ENCODE data around the gene PLPPR1. TPM values are rescaled to one million over a fixed set of nuclear protein-coding genes. Genes with fewer than 3 reads are reported as not detected.

PLPPR1 gene
- total and polyA plus RNA-seq, 2 experiments from 2014 or later = 1.3 to 3.7 TPM

DNA sequence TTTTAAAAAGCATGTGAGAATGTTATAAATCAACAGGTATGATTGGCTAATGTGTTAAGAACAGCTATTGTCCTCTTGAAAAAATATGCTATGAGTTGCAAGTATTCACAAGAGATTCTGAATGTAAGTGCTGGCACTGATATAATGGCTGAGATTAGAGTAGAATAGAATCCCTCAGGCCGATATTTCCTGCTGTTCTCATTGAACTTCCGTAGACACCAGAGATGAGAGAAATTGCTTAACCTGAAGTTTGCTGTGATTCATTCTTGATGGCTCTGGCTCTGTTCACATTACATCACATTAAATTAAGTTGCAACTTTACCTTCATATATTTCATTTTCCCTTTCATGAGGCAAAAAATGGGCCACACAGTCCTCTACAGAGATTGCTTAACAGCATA is 241.8 kb downstream of the PLPPR1 start (continued):
- TF ChIP-seq, protein P1, sequence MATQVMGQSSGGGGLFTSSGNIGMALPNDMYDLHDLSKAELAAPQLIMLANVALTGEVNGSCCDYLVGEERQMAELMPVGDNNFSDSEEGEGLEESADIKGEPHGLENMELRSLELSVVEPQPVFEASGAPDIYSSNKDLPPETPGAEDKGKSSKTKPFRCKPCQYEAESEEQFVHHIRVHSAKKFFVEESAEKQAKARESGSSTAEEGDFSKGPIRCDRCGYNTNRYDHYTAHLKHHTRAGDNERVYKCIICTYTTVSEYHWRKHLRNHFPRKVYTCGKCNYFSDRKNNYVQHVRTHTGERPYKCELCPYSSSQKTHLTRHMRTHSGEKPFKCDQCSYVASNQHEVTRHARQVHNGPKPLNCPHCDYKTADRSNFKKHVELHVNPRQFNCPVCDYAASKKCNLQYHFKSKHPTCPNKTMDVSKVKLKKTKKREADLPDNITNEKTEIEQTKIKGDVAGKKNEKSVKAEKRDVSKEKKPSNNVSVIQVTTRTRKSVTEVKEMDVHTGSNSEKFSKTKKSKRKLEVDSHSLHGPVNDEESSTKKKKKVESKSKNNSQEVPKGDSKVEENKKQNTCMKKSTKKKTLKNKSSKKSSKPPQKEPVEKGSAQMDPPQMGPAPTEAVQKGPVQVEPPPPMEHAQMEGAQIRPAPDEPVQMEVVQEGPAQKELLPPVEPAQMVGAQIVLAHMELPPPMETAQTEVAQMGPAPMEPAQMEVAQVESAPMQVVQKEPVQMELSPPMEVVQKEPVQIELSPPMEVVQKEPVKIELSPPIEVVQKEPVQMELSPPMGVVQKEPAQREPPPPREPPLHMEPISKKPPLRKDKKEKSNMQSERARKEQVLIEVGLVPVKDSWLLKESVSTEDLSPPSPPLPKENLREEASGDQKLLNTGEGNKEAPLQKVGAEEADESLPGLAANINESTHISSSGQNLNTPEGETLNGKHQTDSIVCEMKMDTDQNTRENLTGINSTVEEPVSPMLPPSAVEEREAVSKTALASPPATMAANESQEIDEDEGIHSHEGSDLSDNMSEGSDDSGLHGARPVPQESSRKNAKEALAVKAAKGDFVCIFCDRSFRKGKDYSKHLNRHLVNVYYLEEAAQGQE (IDR thresholded peaks at IDR 0.05; ENCODE audit: unreplicated experiment) = no peak
- TF ChIP-seq STAT1 (IDR thresholded peaks at IDR 0.05; ENCODE audit: unreplicated experiment) = no peak

DNA sequence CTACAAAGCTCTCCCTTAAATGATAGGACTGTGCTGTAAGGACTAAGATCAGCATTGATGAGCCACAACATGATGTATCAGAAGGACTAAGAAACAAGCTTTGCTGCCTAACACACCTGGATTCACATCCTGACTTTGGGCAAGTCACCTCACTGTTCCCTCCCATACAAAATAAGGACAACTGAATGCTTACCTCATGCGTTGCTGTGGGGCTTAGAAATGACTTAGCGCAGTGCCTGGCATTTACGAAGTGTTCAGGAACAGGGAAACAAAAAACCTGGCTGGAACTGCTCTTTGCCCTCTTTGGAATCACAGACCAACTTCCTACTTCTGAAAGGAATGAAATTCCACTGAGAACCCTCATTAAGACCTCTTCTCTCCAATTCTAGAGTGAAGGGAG is 242.6 kb downstream of the PLPPR1 start:
- Mint-ChIP-seq H3K36me3 (ENCODE audit: low read depth) (no peaks in the 10 kb centered on the region), H3K4me3 (no peak overlapping the region), H3K27me3 (ENCODE audit: insufficient read depth, low read depth, poor library complexity) (peaks cover 3% of the 10 kb centered on the region), H3K9me3 (no peaks in the 10 kb centered on the region), H3K27ac (no peak overlapping the region), H3K4me1 (peaks cover 23% of the 10 kb centered on the region)
- H3K27ac ChIP-seq (ENCODE audit: low read depth) = no peak overlapping the region
- no peaks in the 10 kb centered on the region for H3K79me2 ChIP-seq (replicated peaks; ENCODE audit: insufficient read depth)
- no peaks in the 10 kb centered on the region for H3K9me2 ChIP-seq (ENCODE audit: insufficient read depth)
- peak overlapping the region; percentile 34 for H3K4me2 ChIP-seq
- peaks cover 34% of the 10 kb centered on the region for H3K4me1 ChIP-seq (ENCODE audit: insufficient read depth)
- H3F3A ChIP-seq (replicated peaks; ENCODE audit: low read depth) = no peaks in the 10 kb centered on the region
- TF ChIP-seq, protein P2, sequence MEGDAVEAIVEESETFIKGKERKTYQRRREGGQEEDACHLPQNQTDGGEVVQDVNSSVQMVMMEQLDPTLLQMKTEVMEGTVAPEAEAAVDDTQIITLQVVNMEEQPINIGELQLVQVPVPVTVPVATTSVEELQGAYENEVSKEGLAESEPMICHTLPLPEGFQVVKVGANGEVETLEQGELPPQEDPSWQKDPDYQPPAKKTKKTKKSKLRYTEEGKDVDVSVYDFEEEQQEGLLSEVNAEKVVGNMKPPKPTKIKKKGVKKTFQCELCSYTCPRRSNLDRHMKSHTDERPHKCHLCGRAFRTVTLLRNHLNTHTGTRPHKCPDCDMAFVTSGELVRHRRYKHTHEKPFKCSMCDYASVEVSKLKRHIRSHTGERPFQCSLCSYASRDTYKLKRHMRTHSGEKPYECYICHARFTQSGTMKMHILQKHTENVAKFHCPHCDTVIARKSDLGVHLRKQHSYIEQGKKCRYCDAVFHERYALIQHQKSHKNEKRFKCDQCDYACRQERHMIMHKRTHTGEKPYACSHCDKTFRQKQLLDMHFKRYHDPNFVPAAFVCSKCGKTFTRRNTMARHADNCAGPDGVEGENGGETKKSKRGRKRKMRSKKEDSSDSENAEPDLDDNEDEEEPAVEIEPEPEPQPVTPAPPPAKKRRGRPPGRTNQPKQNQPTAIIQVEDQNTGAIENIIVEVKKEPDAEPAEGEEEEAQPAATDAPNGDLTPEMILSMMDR (conservative IDR thresholded peaks at IDR 0.05; ENCODE audit: low read depth in 2 of 2) = no peak
- TF ChIP-seq, protein P1 (IDR thresholded peaks at IDR 0.05; ENCODE audit: unreplicated experiment) = no peak
- TF ChIP-seq STAT1 (IDR thresholded peaks at IDR 0.05; ENCODE audit: unreplicated experiment) = no peak
- no peak for TF ChIP-seq CREB1 (CRISPR knock-in tag; IDR thresholded peaks at IDR 0.05; ENCODE audit: low read depth)
- H3K4me3 ChIP-seq = no peak overlapping the region
- no peaks in the 10 kb centered on the region for H4K20me1 ChIP-seq (replicated peaks; ENCODE audit: insufficient read depth)
- ATAC-seq = no peak
- no peaks in the 10 kb centered on the region for H3K36me3 ChIP-seq (ENCODE audit: insufficient read depth)
- no peaks in the 10 kb centered on the region for H3K27me3 ChIP-seq (ENCODE audit: insufficient read depth)
- no peak for DNase-seq (ENCODE audit: low spot score)
- peak overlapping the region; percentile 70; the same call in 1 of the 2 replicates for H2AFZ ChIP-seq

All from GM23338 (cell line).